Endothelial cell of umbilical vein (primary cell): ENCODE measurements around the gene PRDM16. TPM values are rescaled to one million over a fixed set of nuclear protein-coding genes. Genes with fewer than 3 reads are reported as not detected.

Experiments
- BruUV-seq: library from RNA; stranded (reverse); fragments of 400-500 nt; replicated peaks from 2 replicates; lab custom pipeline; 2021; lab: Mats Ljungman, UMichigan
- CTCF ChIA-PET: fragments of 300-600, 350-600 bp; sonication (Branson Sonifier 250); formaldehyde crosslinking; loops from one replicate; lab custom pipeline; 2021; ENCODE audit warnings: antibody characterized with exemption, inconsistent platforms; lab: Charles Lee
- POLR2A ChIA-PET: fragments of 300-600, 350-600 bp; sonication (Branson Sonifier 250); formaldehyde crosslinking; loops from one replicate; lab custom pipeline; 2021; ENCODE audit warnings: antibody characterized with exemption, inconsistent platforms; lab: Charles Lee
- DNase-seq: peaks from one replicate; pipeline ENCODE4 v3.0.0-alpha.2; 2011; ENCODE audit warnings: low read depth, low spot score
- FAIRE-seq: peaks from 2 replicates; lab custom pipeline; 2011; peaks lifted over from hg19 to GRCh38; lab: Jason Lieb, UNC
- H2AFZ ChIP-seq: 2 replicates; pipeline ENCODE4 v1.6.0; 2012; ENCODE audit warnings: low read depth, low read length, control low read depth, inconsistent platforms
- H3K27ac ChIP-seq: 2 replicates; pipeline ENCODE4 v1.5.1; 2011; ENCODE audit warnings: low read depth, mild to moderate bottlenecking, control low read depth, low read length, moderate library complexity; ENCODE audit not compliant: insufficient read depth
- H3K27me3 ChIP-seq, 2 experiments: 2 replicates each; pipeline versions ENCODE4 v1.6.0 to v1.6.1; 2011; ENCODE audit warnings: low read length in 2 of 2, mixed read lengths in 1 of 2; ENCODE audit not compliant: control insufficient read depth in 2 of 2, insufficient read depth in 2 of 2
- H3K36me3 ChIP-seq, 2 experiments: 2 replicates in 1 of 2; 3 replicates in 1 of 2; pipeline ENCODE4 v1.5.1; 2011; ENCODE audit warnings: low read length in 2 of 2, mild to moderate bottlenecking in 1 of 2, moderate library complexity in 1 of 2; ENCODE audit not compliant: control insufficient read depth in 2 of 2, insufficient read depth in 2 of 2; ENCODE audit errors: extremely low read depth in 1 of 2
- H3K4me1 ChIP-seq: 3 replicates; pipeline ENCODE4 v1.5.1; 2011; ENCODE audit warnings: mild to moderate bottlenecking, low read length; ENCODE audit not compliant: control insufficient read depth, insufficient read depth; ENCODE audit errors: extremely low read depth
- H3K4me2 ChIP-seq: 2 replicates; pipeline ENCODE4 v1.6.1; 2011; ENCODE audit warnings: low read length, control low read depth, mixed read lengths; ENCODE audit not compliant: insufficient read depth
- H3K4me3 ChIP-seq, 3 experiments: fragments of 200-600 bp in 1 of 3; sonication (generic), shearing (Covaris generic) in 1 of 3; replicated peaks in 1 of 3; 2 replicates each; pipeline ENCODE4 v1.5.1; 2011 to 2016; ENCODE audit warnings: control low read depth in 3 of 3, low read length in 3 of 3, mild to moderate bottlenecking in 2 of 3, inconsistent platforms in 1 of 3, low read depth in 1 of 3, moderate library complexity in 1 of 3; ENCODE audit not compliant: insufficient read depth in 1 of 3
- H3K79me2 ChIP-seq: 2 replicates; pipeline ENCODE4 v1.6.0; 2012; ENCODE audit warnings: low read length, inconsistent platforms; ENCODE audit not compliant: control insufficient read depth, insufficient read depth
- H3K9ac ChIP-seq: replicated peaks from 2 replicates; pipeline ENCODE3; 2011; ENCODE audit warnings: low read length, control low read depth; ENCODE audit not compliant: insufficient read depth; ENCODE audit errors: extremely low read depth
- H3K9me1 ChIP-seq: replicated peaks from 3 replicates; pipeline ENCODE4 v1.6.0; 2011; ENCODE audit warnings: mild to moderate bottlenecking, low read length; ENCODE audit not compliant: control insufficient read depth, insufficient read depth; ENCODE audit errors: extremely low read depth
- H3K9me3 ChIP-seq: replicated peaks from 2 replicates; pipeline ENCODE4 v1.5.1; 2012; ENCODE audit warnings: low read length, inconsistent platforms; ENCODE audit not compliant: control insufficient read depth, insufficient read depth
- H4K20me1 ChIP-seq: replicated peaks from 2 replicates; pipeline ENCODE3; 2011; ENCODE audit warnings: mild to moderate bottlenecking, low read length; ENCODE audit not compliant: control insufficient read depth, insufficient read depth; ENCODE audit errors: extremely low read depth
- EZH2 ChIP-seq: IDR thresholded peaks from 2 replicates; pipeline ENCODE4 v1.6.1; 2012; ENCODE audit warnings: borderline replicate concordance, low read depth, mild to moderate bottlenecking, moderate library complexity, low read length, inconsistent platforms; ENCODE audit not compliant: severe bottlenecking
- FOS ChIP-seq: IDR thresholded peaks from 2 replicates; pipeline ENCODE4 v1.6.1; 2011; ENCODE audit warnings: mild to moderate bottlenecking, low read length, moderate library complexity, borderline replicate concordance; ENCODE audit not compliant: insufficient read depth
- GATA2 ChIP-seq: IDR thresholded peaks from 2 replicates; pipeline ENCODE4 v1.7.0; 2011; ENCODE audit warnings: low read depth, mild to moderate bottlenecking, moderate library complexity, mixed read lengths, low read length; ENCODE audit not compliant: insufficient read length, insufficient read depth
- JUN ChIP-seq: IDR thresholded peaks from 2 replicates; pipeline ENCODE4 v1.6.1; 2011; ENCODE audit warnings: borderline replicate concordance, low read depth; ENCODE audit not compliant: insufficient read length, insufficient read depth
- MYC ChIP-seq: IDR thresholded peaks from one replicate; pipeline ENCODE4 v1.6.1; 2011; ENCODE audit warnings: mild to moderate bottlenecking, low read depth, low read length
- POLR2A ChIP-seq: IDR thresholded peaks from 2 replicates; pipeline ENCODE4 v1.6.1; 2012; ENCODE audit warnings: low read depth, mild to moderate bottlenecking, control low read depth, low read length
- POLR2AphosphoS5 ChIP-seq: IDR thresholded peaks from 2 replicates; pipeline ENCODE4 v1.6.1; 2012; ENCODE audit warnings: low read depth, mild to moderate bottlenecking, control low read depth, low read length, moderate library complexity; ENCODE audit not compliant: insufficient read depth
- dilution Hi-C: fragments of 300-500 bp; cut with MboI; formaldehyde crosslinking; loops from one replicate; pipeline ENCODE4 v1.15.0; 2019; ENCODE audit warnings: low sequenced_read_pairs; ENCODE audit not compliant: extremely low pct_ligation_motif_present
- intact Hi-C: fragments of 100-400 bp; cut with micrococcal nuclease; formaldehyde crosslinking; loops from one replicate; pipeline ENCODE4 v1.10.0; 2022
- polyA plus RNA-seq, 4 experiments: library from polyadenylated mRNA; depleted of rRNA in 3 of 4; stranded (reverse) in 3 of 4; unstranded in 1 of 4; fragments of >200 nt; gene quantifications; 2 replicates each; pipeline versions ENCODE4 v1.2.1 to v1.2.3, GENCODE V29; 2011 to 2012; ENCODE audit warnings: missing spikeins in 1 of 4
- total RNA-seq: library from RNA; stranded (reverse); gene quantifications from 2 replicates; pipeline ENCODE4 v1.2.3, GENCODE V29; 2021
- TF ChIP-seq, protein P1 (sequence below), 2 donors: IDR thresholded peaks; 1 replicate in 1 of 2; 2 replicates in 1 of 2; pipeline ENCODE4 v1.5.1; 2011; ENCODE audit warnings: low read length in 2 of 2, mild to moderate bottlenecking in 2 of 2, moderate library complexity in 2 of 2, control low read depth in 1 of 2, inconsistent platforms in 1 of 2, low read depth in 1 of 2; ENCODE audit not compliant: insufficient read depth in 1 of 2; ENCODE audit errors: extremely low read depth in 1 of 2
- TF ChIP-seq, protein P2 (sequence below): IDR thresholded peaks from 2 replicates; pipeline ENCODE4 v1.6.1; 2011; ENCODE audit not compliant: insufficient read depth, insufficient read length

The PRDM16 gene
- total and polyA plus RNA-seq, 2 donors (not counting 3 experiments of a cell fraction or from before 2014, with no cell fraction given), result not detected

DNA sequence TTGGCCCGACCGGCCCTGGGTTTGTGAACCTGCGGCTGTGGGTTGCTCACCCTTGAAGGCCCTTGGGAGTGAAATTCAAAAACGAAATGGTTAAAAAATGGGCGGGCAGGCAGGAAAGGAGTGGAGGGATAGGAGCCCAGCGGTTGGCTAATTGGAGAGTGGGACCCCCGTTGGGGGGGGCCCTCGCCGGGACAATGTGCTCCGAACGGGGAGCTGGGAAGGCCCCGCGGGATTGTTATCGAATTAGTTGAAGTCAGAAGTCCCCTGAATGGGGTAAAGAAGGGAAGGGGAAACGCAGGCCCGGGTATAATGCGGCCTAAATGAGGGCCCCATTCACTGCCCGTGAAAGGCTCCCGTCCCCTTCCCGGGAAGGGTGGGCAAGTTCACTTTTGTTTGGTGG lies 135.7 kb downstream of the PRDM16 start:
- no peaks in the 10 kb centered on the region for H3K27me3 ChIP-seq
- H3K27ac ChIP-seq, result no peak overlapping the region
- intact Hi-C loops, result no loop called here
- ChIA-PET CTCF (no interaction called here), POLR2A (no interaction called here)
- no peak overlapping the region for H3K9ac ChIP-seq
- no TSS peak for BruUV-seq
- no peaks in the 10 kb centered on the region for H4K20me1 ChIP-seq
- H2AFZ ChIP-seq, result no peak overlapping the region
- H3K36me3 ChIP-seq, result no peaks in the 10 kb centered on the region
- no peaks in the 10 kb centered on the region for H3K4me1 ChIP-seq
- H3K9me1 ChIP-seq, result no peaks in the 10 kb centered on the region
- H3K4me2 ChIP-seq, result no peak overlapping the region
- dilution Hi-C loops, result no loop called here
- TF ChIP-seq MYC, result no peak
- H3K9me3 ChIP-seq, result no peaks in the 10 kb centered on the region
- FAIRE-seq (no peak), DNase-seq (no peak)
- H3K4me3 ChIP-seq, result no peak overlapping the region
- no peaks in the 10 kb centered on the region for H3K79me2 ChIP-seq

DNA sequence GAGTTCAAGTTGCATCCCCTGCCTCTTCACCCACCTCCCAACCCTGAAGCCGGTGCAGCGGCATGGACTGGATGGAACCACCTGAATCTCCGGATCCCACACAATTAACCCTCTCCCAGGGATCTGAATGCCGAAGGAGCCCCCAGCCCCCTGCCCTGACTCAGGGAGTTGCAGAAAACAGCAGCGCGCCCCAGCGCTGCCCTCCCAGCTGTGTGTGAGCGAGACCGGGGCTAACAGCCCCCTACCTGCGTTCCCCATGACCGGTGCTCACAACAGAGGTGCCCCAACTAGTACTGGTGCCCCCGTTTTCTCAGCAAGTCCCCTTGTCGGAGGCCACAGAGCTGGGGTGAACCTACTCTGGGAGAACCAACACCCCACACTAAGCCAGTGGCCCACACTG lies 136.8 kb downstream of the PRDM16 start:
- no peaks in the 10 kb centered on the region for H4K20me1 ChIP-seq
- H3K9me3 ChIP-seq, result no peaks in the 10 kb centered on the region
- no peaks in the 10 kb centered on the region for H3K27me3 ChIP-seq
- TF ChIP-seq, protein P1, sequence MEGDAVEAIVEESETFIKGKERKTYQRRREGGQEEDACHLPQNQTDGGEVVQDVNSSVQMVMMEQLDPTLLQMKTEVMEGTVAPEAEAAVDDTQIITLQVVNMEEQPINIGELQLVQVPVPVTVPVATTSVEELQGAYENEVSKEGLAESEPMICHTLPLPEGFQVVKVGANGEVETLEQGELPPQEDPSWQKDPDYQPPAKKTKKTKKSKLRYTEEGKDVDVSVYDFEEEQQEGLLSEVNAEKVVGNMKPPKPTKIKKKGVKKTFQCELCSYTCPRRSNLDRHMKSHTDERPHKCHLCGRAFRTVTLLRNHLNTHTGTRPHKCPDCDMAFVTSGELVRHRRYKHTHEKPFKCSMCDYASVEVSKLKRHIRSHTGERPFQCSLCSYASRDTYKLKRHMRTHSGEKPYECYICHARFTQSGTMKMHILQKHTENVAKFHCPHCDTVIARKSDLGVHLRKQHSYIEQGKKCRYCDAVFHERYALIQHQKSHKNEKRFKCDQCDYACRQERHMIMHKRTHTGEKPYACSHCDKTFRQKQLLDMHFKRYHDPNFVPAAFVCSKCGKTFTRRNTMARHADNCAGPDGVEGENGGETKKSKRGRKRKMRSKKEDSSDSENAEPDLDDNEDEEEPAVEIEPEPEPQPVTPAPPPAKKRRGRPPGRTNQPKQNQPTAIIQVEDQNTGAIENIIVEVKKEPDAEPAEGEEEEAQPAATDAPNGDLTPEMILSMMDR (IDR thresholded peaks at IDR 0.05; ENCODE audit: extremely low read depth in 1 of 2, insufficient read depth in 1 of 2, low read depth in 1 of 2, low read length in 2 of 2), result no peak
- no peak for TF ChIP-seq GATA2
- no peak for TF ChIP-seq JUN
- no peak for TF ChIP-seq EZH2
- TF ChIP-seq MYC, result no peak
- no peak for TF ChIP-seq POLR2AphosphoS5
- TF ChIP-seq FOS, result no peak
- TF ChIP-seq, protein P2, sequence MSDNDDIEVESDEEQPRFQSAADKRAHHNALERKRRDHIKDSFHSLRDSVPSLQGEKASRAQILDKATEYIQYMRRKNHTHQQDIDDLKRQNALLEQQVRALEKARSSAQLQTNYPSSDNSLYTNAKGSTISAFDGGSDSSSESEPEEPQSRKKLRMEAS, result no peak
- TF ChIP-seq POLR2A, result no peak
- no peak overlapping the region for H3K4me2 ChIP-seq
- POLR2A ChIA-PET, result no interaction called here
- CTCF ChIA-PET, result no interaction called here
- no peak overlapping the region for H2AFZ ChIP-seq
- H3K36me3 ChIP-seq, result no peaks in the 10 kb centered on the region
- DNase-seq, result no peak
- no peak overlapping the region for H3K9ac ChIP-seq
- no peak overlapping the region for H3K4me3 ChIP-seq
- no peaks in the 10 kb centered on the region for H3K79me2 ChIP-seq
- intact Hi-C loops, result no loop called here
- FAIRE-seq, result no peak
- H3K9me1 ChIP-seq, result no peaks in the 10 kb centered on the region
- dilution Hi-C loops, result no loop called here
- no peaks in the 10 kb centered on the region for H3K4me1 ChIP-seq
- no peak overlapping the region for H3K27ac ChIP-seq
- no TSS peak for BruUV-seq
